K562 (cell line): ENCODE measurements around the gene C10orf105.

Source experiments
- E2F5 ChIP-seq: sonication (generic); formaldehyde crosslinking; IDR thresholded peaks from 2 replicates; pipeline ENCODE4 v1.8.0; 2022; ENCODE audit warnings: mild to moderate bottlenecking, missing genetic modification reagents
- SP1 ChIP-seq: sonication (generic); formaldehyde crosslinking; IDR thresholded peaks from 2 replicates; pipeline ENCODE4 v1.8.1; 2022; ENCODE audit warnings: mild to moderate bottlenecking, missing genetic modification reagents
- TEAD4 ChIP-seq, 2 experiments: sonication (generic) in 1 of 2; formaldehyde crosslinking in 1 of 2; IDR thresholded peaks; 2 replicates each; pipeline versions ENCODE4 v1.6.1 to v1.8.0; 2012 to 2022; ENCODE audit warnings: borderline replicate concordance in 1 of 2, inconsistent platforms in 1 of 2, low read length in 1 of 2, mild to moderate bottlenecking in 1 of 2, missing genetic modification reagents in 1 of 2
- ZFPM2 ChIP-seq: fragments of 250-450 bp; sonication (Bioruptor Pico); IDR thresholded peaks from 2 replicates; pipeline ENCODE4 v1.5.1; 2022; ENCODE audit warnings: mild to moderate bottlenecking
- ZNF644 ChIP-seq: fragments of 200-800 bp; sonication (Bioruptor generic); IDR thresholded peaks from 2 replicates; pipeline ENCODE4 v1.6.1; 2016; ENCODE audit warnings: low read depth, missing genetic modification characterization, missing compliant biosample characterization

- no peak for TF ChIP-seq E2F5 (CRISPR knock-in tag)
- no peak for TF ChIP-seq TEAD4 (IDR thresholded peaks at IDR 0.05; ENCODE audit: low read length)
- no peak for TF ChIP-seq TEAD4 (CRISPR knock-in tag; IDR thresholded peaks at IDR 0.05; ENCODE audit: borderline replicate concordance)
- no peak for TF ChIP-seq ZNF644
- TF ChIP-seq SP1, result no peak
- no peak for TF ChIP-seq ZFPM2 (CRISPR knock-in tag)
These were observed 23.7 kb upstream of the C10orf105 start for GRCh38 chr10:71743089-71743838.
